Natural killer cell (primary cell): ENCODE measurements around the gene NFYC. TPM values are rescaled to one million over a fixed set of nuclear protein-coding genes. Genes with fewer than 3 reads are reported as not detected.
A peak's percentile ranks its signal among the peaks of the same experiment; 100 is the strongest.

ENCODE experiments used
- ATAC-seq, 3 donors: fragments of 150-1000 bp in 2 of 3; fragments of 200-7000 bp in 1 of 3; cut with Tn5 transposase; 1 replicate in 1 of 3; 2 replicates in 2 of 3; pipeline ENCODE4 v1.10.0; 2021; ENCODE audit warnings: mild to moderate bottlenecking in 2 of 3, moderate library complexity in 2 of 3
- DNase-seq, 2 donors: peaks; one replicate each; pipeline versions ENCODE4 v3.0.0 to v3.0.0-alpha.2; 2013 to 2021; ENCODE audit warnings: mixed read lengths in 1 of 2
- H3K27ac ChIP-seq: one replicate; pipeline ENCODE4 v1.5.1; 2013; ENCODE audit warnings: mild to moderate bottlenecking, low read length
- H3K27me3 ChIP-seq: one replicate; pipeline ENCODE4 v1.6.1; 2013; ENCODE audit warnings: low read length; ENCODE audit not compliant: control insufficient read depth, insufficient read depth
- H3K36me3 ChIP-seq: one replicate; pipeline ENCODE4 v1.6.1; 2013; ENCODE audit warnings: low read length; ENCODE audit not compliant: control insufficient read depth, insufficient read depth
- H3K4me1 ChIP-seq: one replicate; pipeline ENCODE4 v1.6.1; 2013; ENCODE audit warnings: low read length; ENCODE audit not compliant: control insufficient read depth, insufficient read depth
- H3K4me3 ChIP-seq: one replicate; pipeline ENCODE4 v1.5.1; 2013; ENCODE audit warnings: low read length
- H3K9me3 ChIP-seq: one replicate; pipeline ENCODE4 v1.6.1; 2013; ENCODE audit warnings: low read length; ENCODE audit not compliant: control insufficient read depth, insufficient read depth
- H3K27ac Mint-ChIP-seq, 2 donors: one replicate each; pipeline ENCODE4 v1.8.0; 2022; ENCODE audit warnings: mild to moderate bottlenecking in 2 of 2, mixed read lengths in 2 of 2, moderate library complexity in 1 of 2
- H3K27me3 Mint-ChIP-seq, 2 donors: one replicate each; pipeline ENCODE4 v1.8.0; 2022; ENCODE audit warnings: low read depth in 2 of 2, mixed read lengths in 2 of 2
- H3K36me3 Mint-ChIP-seq: one replicate; pipeline ENCODE4 v1.8.0; 2022; ENCODE audit warnings: mixed read lengths
- H3K4me1 Mint-ChIP-seq, 2 donors: one replicate each; pipeline ENCODE4 v1.8.0; 2022; ENCODE audit warnings: mixed read lengths in 2 of 2
- H3K4me3 Mint-ChIP-seq: one replicate; pipeline ENCODE4 v1.8.0; 2022; ENCODE audit warnings: mild to moderate bottlenecking, moderate library complexity, mixed read lengths
- H3K9me3 Mint-ChIP-seq, 2 donors: one replicate each; pipeline ENCODE4 v1.8.0; 2022; ENCODE audit warnings: mixed read lengths in 2 of 2
- WGBS: methylation state at CpG from one replicate; pipeline ENCODE4 v1.1.7; 2013; ENCODE audit warnings: missing lambda C conversion rate; ENCODE audit not compliant: insufficient coverage; 5-methylcytosine and 5-hydroxymethylcytosine counted together
- intact Hi-C: fragments of 100-400 bp; cut with micrococcal nuclease; formaldehyde crosslinking; loops from one replicate; pipeline ENCODE4 v1.14.2; 2022
- total RNA-seq, 4 donors: library from RNA; stranded (reverse); fragments of 120-200 nt in 1 of 4; gene quantifications; one replicate each; pipeline versions ENCODE4 v1.2.3 to v1.2.4, GENCODE V29; 2013 to 2022
- TF ChIP-seq, protein P1 (sequence below): fragments of 200-600 bp; IDR thresholded peaks from one replicate; pipeline ENCODE4 v1.8.0; 2022; ENCODE audit warnings: antibody characterized with exemption

Gene NFYC
- total RNA-seq, 3 donors from 2014 or later (not counting 1 experiment from before 2014, with no cell fraction given), result 38.7 to 60.4 (median 48.5) TPM

DNA sequence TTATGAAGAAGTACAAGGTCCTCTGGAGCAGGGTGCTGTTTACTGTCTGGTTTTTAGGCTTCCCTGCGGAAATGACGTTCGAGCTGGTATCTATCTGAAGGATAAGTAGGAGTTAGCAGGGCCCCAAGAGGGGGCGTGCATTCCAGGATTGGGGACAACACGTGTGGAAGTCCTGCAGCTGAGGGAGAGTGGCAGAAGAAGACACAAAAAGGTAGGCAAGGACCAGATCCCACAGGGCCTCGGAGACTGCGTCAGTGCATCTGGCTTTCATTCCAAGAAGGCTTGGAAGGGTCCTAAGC, 31.9 kb upstream of the NFYC start:
- Histone ChIP-seq H3K9me3 (no peaks in the 10 kb centered on the region), H3K27ac (no peak overlapping the region), H3K4me3 (no peak overlapping the region), H3K4me1 (no peaks in the 10 kb centered on the region), H3K36me3 (no peaks in the 10 kb centered on the region), H3K27me3 (no peaks in the 10 kb centered on the region)
- Mint-ChIP-seq H3K4me3 (no peak overlapping the region), H3K4me1 (peaks cover 0 to 4% of the 10 kb centered on the region in 2 donors), H3K36me3 (no peaks in the 10 kb centered on the region), H3K27ac (no peak overlapping the region), H3K27me3 (peaks cover 3 to 4% of the 10 kb centered on the region in 2 donors), H3K9me3 (no peaks in the 10 kb centered on the region)
- ATAC-seq (no peak), DNase-seq (no peak)
- intact Hi-C loops, result no loop called here
- TF ChIP-seq, protein P1, sequence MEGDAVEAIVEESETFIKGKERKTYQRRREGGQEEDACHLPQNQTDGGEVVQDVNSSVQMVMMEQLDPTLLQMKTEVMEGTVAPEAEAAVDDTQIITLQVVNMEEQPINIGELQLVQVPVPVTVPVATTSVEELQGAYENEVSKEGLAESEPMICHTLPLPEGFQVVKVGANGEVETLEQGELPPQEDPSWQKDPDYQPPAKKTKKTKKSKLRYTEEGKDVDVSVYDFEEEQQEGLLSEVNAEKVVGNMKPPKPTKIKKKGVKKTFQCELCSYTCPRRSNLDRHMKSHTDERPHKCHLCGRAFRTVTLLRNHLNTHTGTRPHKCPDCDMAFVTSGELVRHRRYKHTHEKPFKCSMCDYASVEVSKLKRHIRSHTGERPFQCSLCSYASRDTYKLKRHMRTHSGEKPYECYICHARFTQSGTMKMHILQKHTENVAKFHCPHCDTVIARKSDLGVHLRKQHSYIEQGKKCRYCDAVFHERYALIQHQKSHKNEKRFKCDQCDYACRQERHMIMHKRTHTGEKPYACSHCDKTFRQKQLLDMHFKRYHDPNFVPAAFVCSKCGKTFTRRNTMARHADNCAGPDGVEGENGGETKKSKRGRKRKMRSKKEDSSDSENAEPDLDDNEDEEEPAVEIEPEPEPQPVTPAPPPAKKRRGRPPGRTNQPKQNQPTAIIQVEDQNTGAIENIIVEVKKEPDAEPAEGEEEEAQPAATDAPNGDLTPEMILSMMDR, result no peak
- 81% methylated on average over 7 of the region's 7 CpGs for WGBS

DNA sequence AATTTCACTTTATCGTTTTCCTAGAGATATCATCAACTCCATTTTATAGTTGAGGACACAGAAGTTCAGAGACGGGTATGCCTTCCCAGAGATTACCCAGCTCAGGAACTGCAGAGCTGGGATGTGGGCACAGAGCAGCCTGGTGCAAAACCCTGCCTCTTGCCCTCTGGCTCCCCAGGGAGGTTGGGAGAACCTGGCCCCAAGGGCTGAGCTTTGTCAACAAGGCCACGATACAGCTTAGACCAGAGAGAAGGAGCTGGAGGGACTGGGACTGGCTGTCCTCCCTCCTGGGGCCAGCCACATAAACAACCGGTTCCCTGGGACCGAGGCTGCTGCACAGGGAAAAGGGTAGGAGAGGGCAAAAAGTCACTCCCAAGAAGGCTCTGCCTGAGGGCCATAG, 29.8 kb upstream of the NFYC start:
- no peaks in the 10 kb centered on the region for H3K36me3 ChIP-seq
- H3K4me3 ChIP-seq, result no peak overlapping the region
- H3K27me3 ChIP-seq, result no peaks in the 10 kb centered on the region
- Mint-ChIP-seq H3K4me3 (no peak overlapping the region), H3K27ac (no peak overlapping the region), H3K4me1 (peaks cover 0 to 13% of the 10 kb centered on the region in 2 donors), H3K9me3 (no peaks in the 10 kb centered on the region), H3K36me3 (no peaks in the 10 kb centered on the region), H3K27me3 (no peaks in the 10 kb centered on the region)
- intact Hi-C loops, result loop anchor here (10.0 kb wide), 1 partner anchor 517 kb away; no protein-coding TSS in a partner anchor
- no peak overlapping the region for H3K27ac ChIP-seq
- TF ChIP-seq, protein P1, result no peak
- WGBS, result 91% methylated on average over 5 of the region's 5 CpGs
- H3K9me3 ChIP-seq, result no peaks in the 10 kb centered on the region
- DNase-seq, result no peak
- ATAC-seq, result no peak
- peaks cover 13% of the 10 kb centered on the region for H3K4me1 ChIP-seq

DNA sequence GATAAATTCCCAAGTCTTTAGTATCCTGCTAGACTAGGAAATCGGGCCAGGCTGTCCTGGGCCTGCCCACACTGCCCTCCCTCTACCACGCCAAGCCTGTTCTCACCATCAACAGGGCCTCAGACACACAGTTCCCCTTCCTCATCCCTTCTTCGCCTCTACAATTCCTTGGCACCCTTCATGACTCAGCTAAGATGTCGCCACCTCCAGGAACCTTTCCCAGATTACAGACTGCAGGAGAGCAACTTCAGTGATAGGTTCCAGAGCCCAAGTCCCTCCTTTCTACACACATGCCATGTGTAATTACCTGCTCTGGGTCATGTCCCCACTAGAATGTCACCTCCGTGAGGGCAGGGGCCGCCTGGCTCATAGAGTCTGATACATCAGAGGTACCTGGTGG, 29.4 kb upstream of the NFYC start:
- H3K4me3 Mint-ChIP-seq, result no peak overlapping the region
- H3K36me3 Mint-ChIP-seq, result no peaks in the 10 kb centered on the region
- TF ChIP-seq, protein P1, result no peak
- no peak for ATAC-seq
- H3K4me1 ChIP-seq, result peaks cover 13% of the 10 kb centered on the region
- 92% methylated on average over 6 of the region's 6 CpGs for WGBS
- intact Hi-C loops, result loop anchor here (10.0 kb wide), 1 partner anchor 517 kb away; no protein-coding TSS in a partner anchor
- H3K9me3 Mint-ChIP-seq, result no peaks in the 10 kb centered on the region
- H3K27ac ChIP-seq, result no peak overlapping the region
- H3K27ac Mint-ChIP-seq, result no peak overlapping the region
- no peak for DNase-seq
- no peak overlapping the region for H3K4me3 ChIP-seq
- no peaks in the 10 kb centered on the region for H3K27me3 ChIP-seq
- H3K36me3 ChIP-seq, result no peaks in the 10 kb centered on the region
- H3K9me3 ChIP-seq, result no peaks in the 10 kb centered on the region
- H3K4me1 Mint-ChIP-seq, result peaks cover 0 to 13% of the 10 kb centered on the region in 2 donors
- no peaks in the 10 kb centered on the region for H3K27me3 Mint-ChIP-seq

DNA sequence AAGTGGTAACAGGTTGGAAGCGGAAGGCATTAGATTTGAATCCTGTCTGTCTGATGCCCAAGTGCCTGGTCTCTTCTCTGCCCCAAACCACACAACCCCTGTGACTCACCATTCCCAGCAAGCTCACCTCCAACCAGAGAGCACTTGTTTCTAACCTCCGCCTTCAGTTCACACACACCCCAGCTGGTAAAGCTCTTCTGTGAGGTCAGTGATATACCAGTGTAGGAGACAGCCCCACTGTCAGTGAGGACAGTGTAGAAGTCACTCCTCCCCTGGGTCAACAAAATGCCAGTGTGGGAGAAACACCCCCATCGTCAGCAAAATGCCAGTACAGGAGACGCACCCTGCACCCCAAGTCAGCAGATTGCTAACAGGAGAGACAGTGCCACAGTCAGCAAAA, 28.6 kb upstream of the NFYC start:
- Mint-ChIP-seq H3K9me3 (no peaks in the 10 kb centered on the region), H3K36me3 (no peaks in the 10 kb centered on the region), H3K27me3 (no peaks in the 10 kb centered on the region), H3K4me1 (peaks cover 0 to 13% of the 10 kb centered on the region in 2 donors), H3K4me3 (no peak overlapping the region), H3K27ac (no peak overlapping the region)
- Histone ChIP-seq H3K36me3 (no peaks in the 10 kb centered on the region), H3K4me3 (no peak overlapping the region), H3K27me3 (no peaks in the 10 kb centered on the region), H3K4me1 (peaks cover 13% of the 10 kb centered on the region), H3K27ac (no peak overlapping the region), H3K9me3 (no peaks in the 10 kb centered on the region)
- 83% methylated on average over 4 of the region's 4 CpGs for WGBS
- TF ChIP-seq, protein P1, result no peak
- ATAC-seq (no peak), DNase-seq (peak in 1 of 2 donors; percentile 9)
- intact Hi-C loops, result loop anchor here (10.0 kb wide), 1 partner anchor 518 kb away; no protein-coding TSS in a partner anchor
